Fibroblast of lung (primary cell): ENCODE measurements around the gene SPRYD3.

Experiments used
- EZH2 ChIP-seq: IDR thresholded peaks from 2 replicates; pipeline ENCODE4 v1.5.1; 2012; ENCODE audit warnings: low read length, control low read depth, mild to moderate bottlenecking; ENCODE audit errors: missing control alignments
- TF ChIP-seq, protein P1 (sequence below), 2 donors: IDR thresholded peaks in 1 of 2; conservative IDR thresholded peaks in 1 of 2; 1 replicate in 1 of 2; 2 replicates in 1 of 2; pipeline ENCODE4 v1.5.1; 2011 to 2012; ENCODE audit warnings: low read length in 2 of 2, control low read depth in 1 of 2, inconsistent platforms in 1 of 2, low read depth in 1 of 2, mild to moderate bottlenecking in 1 of 2

DNA sequence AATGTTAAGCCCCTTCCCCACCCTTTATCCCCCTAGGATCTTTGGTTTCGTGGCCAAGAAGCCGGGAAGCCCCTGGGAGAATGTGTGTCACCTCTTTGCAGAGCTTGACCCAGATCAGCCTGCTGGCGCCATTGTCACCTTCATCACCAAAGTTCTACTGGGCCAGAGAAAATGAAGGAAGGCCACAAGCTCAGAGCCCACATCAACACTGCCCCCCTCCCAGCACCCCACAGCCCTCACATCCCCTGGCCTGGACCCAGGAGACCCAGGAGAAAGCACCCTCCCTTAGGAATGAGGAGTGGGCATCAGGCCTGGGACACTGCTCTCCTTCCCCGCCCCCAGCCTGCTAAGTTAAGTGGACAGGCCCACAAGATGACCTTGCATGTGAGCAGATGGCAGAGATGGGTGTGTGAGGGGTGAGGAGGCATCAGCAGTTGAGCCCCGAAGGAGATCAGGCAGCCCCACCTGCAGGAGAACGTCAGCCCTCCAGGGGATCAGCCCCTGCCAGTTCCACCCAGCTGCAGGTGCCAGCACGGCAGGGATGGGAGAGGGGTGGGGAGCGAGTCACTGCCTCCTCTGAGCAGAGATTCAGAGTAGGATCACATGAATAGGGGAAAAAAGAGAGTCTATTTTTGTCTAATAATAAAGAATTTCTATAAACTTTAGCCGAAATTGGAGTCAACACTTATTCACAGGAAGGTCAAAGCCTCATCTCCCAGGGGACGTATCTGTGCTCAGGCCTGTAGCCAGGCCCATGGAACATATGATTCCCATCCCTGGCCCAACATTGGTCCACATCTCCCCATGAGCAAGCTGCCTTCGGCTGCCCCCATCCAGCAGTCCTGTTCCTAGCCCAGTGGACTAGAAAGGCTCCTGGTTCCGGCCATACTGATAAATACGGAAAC lies 15.2 kb downstream of the SPRYD3 start:
- TF ChIP-seq, protein P1, sequence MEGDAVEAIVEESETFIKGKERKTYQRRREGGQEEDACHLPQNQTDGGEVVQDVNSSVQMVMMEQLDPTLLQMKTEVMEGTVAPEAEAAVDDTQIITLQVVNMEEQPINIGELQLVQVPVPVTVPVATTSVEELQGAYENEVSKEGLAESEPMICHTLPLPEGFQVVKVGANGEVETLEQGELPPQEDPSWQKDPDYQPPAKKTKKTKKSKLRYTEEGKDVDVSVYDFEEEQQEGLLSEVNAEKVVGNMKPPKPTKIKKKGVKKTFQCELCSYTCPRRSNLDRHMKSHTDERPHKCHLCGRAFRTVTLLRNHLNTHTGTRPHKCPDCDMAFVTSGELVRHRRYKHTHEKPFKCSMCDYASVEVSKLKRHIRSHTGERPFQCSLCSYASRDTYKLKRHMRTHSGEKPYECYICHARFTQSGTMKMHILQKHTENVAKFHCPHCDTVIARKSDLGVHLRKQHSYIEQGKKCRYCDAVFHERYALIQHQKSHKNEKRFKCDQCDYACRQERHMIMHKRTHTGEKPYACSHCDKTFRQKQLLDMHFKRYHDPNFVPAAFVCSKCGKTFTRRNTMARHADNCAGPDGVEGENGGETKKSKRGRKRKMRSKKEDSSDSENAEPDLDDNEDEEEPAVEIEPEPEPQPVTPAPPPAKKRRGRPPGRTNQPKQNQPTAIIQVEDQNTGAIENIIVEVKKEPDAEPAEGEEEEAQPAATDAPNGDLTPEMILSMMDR (conservative IDR thresholded peaks at IDR 0.05 in 1 of 2, IDR thresholded peaks at IDR 0.05 in 1 of 2; ENCODE audit: low read depth in 1 of 2, low read length in 2 of 2) = no peak
- no peak for TF ChIP-seq EZH2
